OCI-LY7 (cell line): ENCODE data around the gene DIP2C. TPM values are rescaled to one million over a fixed set of nuclear protein-coding genes. Genes with fewer than 3 reads are reported as not detected.
"Not testable (repeated sequence)": the region's sequence is repeated elsewhere in the genome, so short reads cannot be mapped to it uniquely, and the experiment has no call there.

Experiments used
- BruUV-seq: library from RNA; stranded (reverse); fragments of 400-500 nt; replicated peaks from 2 replicates; lab custom pipeline; 2021; lab: Mats Ljungman, UMichigan
- CTCF ChIA-PET: fragments of 300-600 bp; sonication (Branson Sonifier 250); formaldehyde crosslinking; loops from one replicate; lab custom pipeline; 2022; ENCODE audit warnings: antibody characterized with exemption; ENCODE audit not compliant: unreplicated experiment; lab: Charles Lee
- POLR2A ChIA-PET: fragments of 300-600 bp; sonication (Branson Sonifier 250); formaldehyde crosslinking; loops from one replicate; lab custom pipeline; 2022; ENCODE audit warnings: antibody characterized with exemption; lab: Charles Lee
- DNase-seq: peaks from one replicate; pipeline ENCODE4 v3.0.0-alpha.2; 2015; ENCODE audit warnings: low spot score
- H2AFZ ChIP-seq: fragments of 200-600 bp; sonication (generic), shearing (Covaris generic); 2 replicates; pipeline ENCODE4 v1.6.1; 2014; ENCODE audit warnings: mild to moderate bottlenecking, antibody characterized with exemption, low read length, moderate library complexity
- H3K27ac ChIP-seq: fragments of 200-600 bp; sonication (generic); 2 replicates; pipeline ENCODE4 v1.5.1; 2014; ENCODE audit warnings: mixed run types, low read depth, mild to moderate bottlenecking, moderate library complexity, low read length, inconsistent platforms; ENCODE audit not compliant: poor library complexity, severe bottlenecking
- H3K36me3 ChIP-seq: fragments of 200-600 bp; sonication (generic); 2 replicates; pipeline ENCODE4 v1.6.1; 2014; ENCODE audit warnings: mild to moderate bottlenecking, antibody characterized with exemption, low read length, moderate library complexity, mixed read lengths; ENCODE audit not compliant: insufficient read depth
- H3K4me1 ChIP-seq: fragments of 200-600 bp; sonication (generic); 2 replicates; pipeline ENCODE4 v1.5.1; 2014; ENCODE audit warnings: mild to moderate bottlenecking, low read length; ENCODE audit not compliant: insufficient read depth, poor library complexity, severe bottlenecking
- H3K4me2 ChIP-seq: fragments of 200-600 bp; sonication (generic); 2 replicates; pipeline ENCODE4 v1.6.1; 2014; ENCODE audit warnings: mild to moderate bottlenecking, low read length
- H3K4me3 ChIP-seq: fragments of 200-600 bp; sonication (generic); 2 replicates; pipeline ENCODE4 v1.5.1; 2014; ENCODE audit warnings: mild to moderate bottlenecking, low read depth, low read length; ENCODE audit not compliant: poor library complexity, severe bottlenecking
- H3K79me2 ChIP-seq: fragments of 200-600 bp; sonication (generic); 2 replicates; pipeline ENCODE4 v1.6.1; 2016; ENCODE audit warnings: low read depth, mild to moderate bottlenecking, low read length, moderate library complexity, mixed read lengths; ENCODE audit not compliant: insufficient read depth
- H3K9me2 ChIP-seq: fragments of 200-600 bp; sonication (generic); 2 replicates; pipeline ENCODE4 v1.6.1; 2016; ENCODE audit warnings: mild to moderate bottlenecking, low read length, mixed read lengths; ENCODE audit not compliant: insufficient read depth
- H3K9me3 ChIP-seq: fragments of 200-600 bp; sonication (generic); 2 replicates; pipeline ENCODE4 v1.6.1; 2014; ENCODE audit warnings: mild to moderate bottlenecking, mixed run types, low read length, mixed read lengths
- H4K20me1 ChIP-seq: fragments of 200-600 bp; sonication (generic); 2 replicates; pipeline ENCODE4 v1.6.1; 2014; ENCODE audit warnings: mild to moderate bottlenecking, antibody characterized with exemption, low read length, moderate library complexity, mixed read lengths; ENCODE audit not compliant: insufficient read depth
- CTCF ChIP-seq: fragments of 200-600 bp; sonication (generic); conservative IDR thresholded peaks from 2 replicates; pipeline ENCODE4 v1.5.1; 2014; ENCODE audit warnings: mild to moderate bottlenecking, antibody characterized with exemption, low read length, moderate library complexity, mixed read lengths
- EZH2phosphoT487 ChIP-seq: fragments of 200-600 bp; sonication (generic); IDR thresholded peaks from 2 replicates; pipeline ENCODE4 v1.6.1; 2018; ENCODE audit warnings: low read depth, borderline replicate concordance, mild to moderate bottlenecking, mixed run types, antibody characterized with exemption, low read length, moderate library complexity, mixed read lengths
- intact Hi-C: fragments of 100-400 bp; cut with micrococcal nuclease; formaldehyde crosslinking; loops from one replicate; pipeline ENCODE4 v1.10.0; 2022; ENCODE audit not compliant: unreplicated experiment
- total RNA-seq, 2 experiments: library from RNA; depleted of rRNA in 1 of 2; stranded (reverse); fragments of >200 nt in 1 of 2; shearing (Covaris generic) in 1 of 2; gene quantifications; 2 replicates each; pipeline ENCODE4 v1.2.3, GENCODE V29; 2014 to 2022

DIP2C gene
- total RNA-seq, 2 experiments from 2014 or later, result 10.9 to 29.5 TPM

DNA sequence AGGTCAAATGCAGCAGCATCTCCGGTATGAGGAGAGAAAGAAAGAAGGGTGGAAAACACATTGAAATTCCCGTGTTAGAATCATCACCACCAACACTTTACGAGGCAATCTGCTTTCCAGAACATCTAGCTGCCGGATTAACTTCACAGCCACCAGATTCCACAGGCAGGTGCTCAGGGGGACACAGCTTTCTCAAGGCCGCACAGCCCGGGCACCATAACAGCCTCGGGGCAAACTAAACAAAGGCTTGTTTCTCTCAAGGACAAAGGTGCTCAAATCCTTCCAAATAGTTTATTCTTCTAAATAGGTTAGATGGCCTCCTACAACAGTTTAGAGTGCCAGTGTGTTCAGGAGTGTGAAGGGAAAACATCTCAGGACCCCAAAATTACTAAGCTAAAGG is 156.3 kb downstream of the DIP2C start:
- no peaks in the 10 kb centered on the region for H3K9me2 ChIP-seq
- ChIA-PET POLR2A (no interaction called here), CTCF (no interaction called here)
- H4K20me1 ChIP-seq, result no peaks in the 10 kb centered on the region
- DNase-seq, result no peak
- no peak overlapping the region for H3K27ac ChIP-seq
- H3K36me3 ChIP-seq, result no peaks in the 10 kb centered on the region
- H3K9me3 ChIP-seq, result no peaks in the 10 kb centered on the region
- intact Hi-C loops, result loop anchor here (10.0 kb wide), 1 partner anchor 138 kb away; no protein-coding TSS in a partner anchor
- no peak overlapping the region for H3K4me2 ChIP-seq
- H3K79me2 ChIP-seq, result no peaks in the 10 kb centered on the region
- BruUV-seq, result no TSS peak
- no peak overlapping the region for H3K4me3 ChIP-seq
- TF ChIP-seq EZH2phosphoT487 (no peak), CTCF (no peak)
- no peak overlapping the region for H2AFZ ChIP-seq
- peaks cover 20% of the 10 kb centered on the region for H3K4me1 ChIP-seq

- BruUV-seq, POLR2A ChIA-PET, H3K4me3 ChIP-seq, CTCF ChIA-PET, H3K9me2 ChIP-seq, H3K79me2 ChIP-seq, H3K27ac ChIP-seq, H3K9me3 ChIP-seq, H3K4me2 ChIP-seq, H2AFZ ChIP-seq, DNase-seq, H4K20me1 ChIP-seq, H3K36me3 ChIP-seq: not testable (repeated sequence)
- peaks cover 24% of the 10 kb centered on the region for H3K4me1 ChIP-seq
- intact Hi-C loops, result loop anchor here (10.0 kb wide), 1 partner anchor 138 kb away; no protein-coding TSS in a partner anchor
Measured at GRCh38 chr10:532331-532730, 157.1 kb downstream of the DIP2C start.

DNA sequence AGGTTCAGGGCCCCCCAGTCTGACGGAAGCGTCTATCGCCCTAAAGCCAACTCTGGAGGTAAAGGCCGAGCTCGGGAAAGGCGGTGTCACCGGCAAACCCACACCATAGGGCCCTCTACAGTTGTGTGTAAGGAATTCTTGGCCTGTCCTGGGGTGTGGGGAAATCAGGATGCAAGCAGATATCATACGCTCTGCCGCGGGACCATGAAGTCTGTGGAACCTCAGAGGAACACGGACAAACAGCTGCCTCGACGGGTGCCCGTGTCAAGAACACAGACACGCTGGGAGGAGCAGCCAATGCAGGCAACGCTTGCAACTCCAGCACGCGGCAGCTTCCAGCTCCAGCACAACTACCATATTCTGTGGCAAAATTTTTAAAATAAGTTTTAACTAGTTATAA is 157.9 kb downstream of the DIP2C start:
- TF ChIP-seq EZH2phosphoT487, result no peak
- no peak for TF ChIP-seq CTCF
- Histone ChIP-seq H3K9me2 (no peaks in the 10 kb centered on the region), H3K79me2 (no peaks in the 10 kb centered on the region), H3K4me3 (no peak overlapping the region), H3K4me2 (no peak overlapping the region), H3K27ac (no peak overlapping the region), H3K36me3 (no peaks in the 10 kb centered on the region), H3K4me1 (peaks cover 31% of the 10 kb centered on the region), H3K9me3 (no peaks in the 10 kb centered on the region), H4K20me1 (no peaks in the 10 kb centered on the region), H2AFZ (no peak overlapping the region)
- POLR2A ChIA-PET, result no interaction called here
- CTCF ChIA-PET, result no interaction called here
- intact Hi-C loops, result loop anchor here (10.0 kb wide), 1 partner anchor 137 kb away; no protein-coding TSS in a partner anchor
- BruUV-seq, result no TSS peak
- DNase-seq, result no peak
